Osteoblast (primary cell): ENCODE measurements around the gene KLHL35. TPM values are rescaled to one million over a fixed set of nuclear protein-coding genes. Genes with fewer than 3 reads are reported as not detected.

ENCODE experiments used
- DNase-seq: peaks from one replicate; pipeline ENCODE4 v3.0.0; 2011; ENCODE audit warnings: low spot score, mixed read lengths; ENCODE audit not compliant: insufficient read length; ENCODE audit errors: missing footprints
- H2AFZ ChIP-seq: 2 replicates; pipeline ENCODE4 v1.6.0; 2011; ENCODE audit warnings: mild to moderate bottlenecking, low read length
- H3K27ac ChIP-seq: 2 replicates; pipeline ENCODE4 v1.5.1; 2011; ENCODE audit warnings: mild to moderate bottlenecking, low read depth, low read length, moderate library complexity
- H3K27me3 ChIP-seq: 2 replicates; pipeline ENCODE4 v1.6.0; 2012; ENCODE audit warnings: mild to moderate bottlenecking, control low read depth, inconsistent platforms, low read length, moderate library complexity; ENCODE audit not compliant: insufficient read depth
- H3K36me3 ChIP-seq: 2 replicates; pipeline ENCODE4 v1.5.1; 2011; ENCODE audit warnings: mild to moderate bottlenecking, low read length, control low read depth, moderate library complexity; ENCODE audit not compliant: insufficient read depth
- H3K4me1 ChIP-seq: 2 replicates; pipeline ENCODE4 v1.5.1; 2011; ENCODE audit warnings: mild to moderate bottlenecking, low read length, control low read depth, moderate library complexity; ENCODE audit not compliant: insufficient read depth
- H3K4me2 ChIP-seq: 2 replicates; pipeline ENCODE4 v1.6.0; 2011; ENCODE audit warnings: mild to moderate bottlenecking, low read length; ENCODE audit not compliant: insufficient read depth
- H3K4me3 ChIP-seq: fragments of 200-600 bp; sonication (generic); 3 replicates; pipeline ENCODE4 v1.5.1; 2012; ENCODE audit warnings: mild to moderate bottlenecking, low read length, inconsistent platforms; ENCODE audit not compliant: insufficient read depth
- H3K79me2 ChIP-seq: 2 replicates; pipeline ENCODE4 v1.6.0; 2012; ENCODE audit warnings: mild to moderate bottlenecking, low read length, control low read depth, inconsistent platforms; ENCODE audit not compliant: insufficient read depth
- H3K9me3 ChIP-seq: 2 replicates; pipeline ENCODE4 v1.5.1; 2011; ENCODE audit warnings: low read depth, low read length, control low read depth
- H4K20me1 ChIP-seq: 2 replicates; pipeline ENCODE4 v1.6.0; 2012; ENCODE audit warnings: mild to moderate bottlenecking, low read length, control low read depth; ENCODE audit not compliant: insufficient read depth
- CTCF ChIP-seq: IDR thresholded peaks from 2 replicates; pipeline ENCODE4 v1.5.1; 2011; ENCODE audit warnings: mild to moderate bottlenecking, low read depth, low read length, moderate library complexity; ENCODE audit errors: extremely low read depth
- total RNA-seq: library from RNA; depleted of rRNA; stranded (reverse); fragments of >200 nt; gene quantifications from 2 replicates; pipeline ENCODE4 v1.2.3, GENCODE V29; 2012

The KLHL35 gene
- total RNA-seq, 1 donor, result 4.3 TPM

GRCh38 chr11:75477614-75477935 lies 44.6 kb upstream of the KLHL35 start:
- Histone ChIP-seq H3K27ac (no peak overlapping the region), H3K4me2 (no peak overlapping the region), H4K20me1 (no peaks in the 10 kb centered on the region), H3K79me2 (no peaks in the 10 kb centered on the region), H3K27me3 (no peaks in the 10 kb centered on the region), H2AFZ (no peak overlapping the region), H3K4me1 (peaks cover 6% of the 10 kb centered on the region), H3K36me3 (no peaks in the 10 kb centered on the region), H3K9me3 (no peaks in the 10 kb centered on the region), H3K4me3 (no peak overlapping the region)
- peak; percentile 41 for DNase-seq
- no peak for TF ChIP-seq CTCF

- no peak overlapping the region for H3K4me3 ChIP-seq
- H3K36me3 ChIP-seq, result no peaks in the 10 kb centered on the region
- H3K9me3 ChIP-seq, result no peaks in the 10 kb centered on the region
- H4K20me1 ChIP-seq, result no peaks in the 10 kb centered on the region
- H3K4me2 ChIP-seq, result no peak overlapping the region
- TF ChIP-seq CTCF, result no peak
- peaks cover 6% of the 10 kb centered on the region for H3K4me1 ChIP-seq
- H3K27ac ChIP-seq, result no peak overlapping the region
- no peak overlapping the region for H2AFZ ChIP-seq
- no peaks in the 10 kb centered on the region for H3K79me2 ChIP-seq
- H3K27me3 ChIP-seq, result no peaks in the 10 kb centered on the region
- DNase-seq, result peak; percentile 71
These were observed 44.0 kb upstream of the KLHL35 start for GRCh38 chr11:75476739-75477613.

- Histone ChIP-seq H3K4me3 (no peak overlapping the region), H2AFZ (peak overlapping the region; percentile 75), H3K79me2 (no peaks in the 10 kb centered on the region), H3K27me3 (no peaks in the 10 kb centered on the region), H3K9me3 (no peaks in the 10 kb centered on the region), H3K27ac (no peak overlapping the region), H3K4me2 (peak overlapping the region; percentile 34), H3K4me1 (peaks cover 6% of the 10 kb centered on the region), H4K20me1 (no peaks in the 10 kb centered on the region), H3K36me3 (no peaks in the 10 kb centered on the region)
- DNase-seq, result peak; percentile 86
- no peak for TF ChIP-seq CTCF
These were observed 43.0 kb upstream of the KLHL35 start for GRCh38 chr11:75475767-75476650.
